H1 (cell line): ENCODE data around the gene TTC38. TPM values are rescaled to one million over a fixed set of nuclear protein-coding genes. Genes with fewer than 3 reads are reported as not detected.

ENCODE experiments used
- CTCF ChIA-PET: fragments of 300-600 bp; sonication (Branson Sonifier 250); formaldehyde crosslinking; loops from one replicate; lab custom pipeline; 2021; ENCODE audit not compliant: partially characterized antibody; lab: Charles Lee
- POLR2A ChIA-PET: fragments of 300-600 bp; sonication (Branson Sonifier 250); formaldehyde crosslinking; loops from one replicate; lab custom pipeline; 2021; ENCODE audit warnings: inconsistent platforms; ENCODE audit not compliant: partially characterized antibody; lab: Charles Lee
- DNase-seq, 2 experiments: peaks; one replicate each; pipeline versions ENCODE4 v3.0.0 to v3.0.0-alpha.2; 2010 to 2022; ENCODE audit warnings: low spot score in 2 of 2, low read depth in 1 of 2, mixed read lengths in 1 of 2
- FAIRE-seq: peaks from 2 replicates; lab custom pipeline; 2011; peaks lifted over from hg19 to GRCh38; lab: Jason Lieb, UNC
- H2AFZ ChIP-seq: 2 replicates; pipeline ENCODE4 v1.8.1; 2012; ENCODE audit warnings: low read length, inconsistent platforms
- H2AK5ac ChIP-seq: 2 replicates; pipeline ENCODE4 v1.6.1; 2013; ENCODE audit warnings: low read depth, low read length
- H2BK120ac ChIP-seq: replicated peaks from 2 replicates; pipeline ENCODE3; 2013; ENCODE audit warnings: low read depth, low read length, inconsistent platforms
- H2BK12ac ChIP-seq: 2 replicates; pipeline ENCODE4 v1.6.1; 2013; ENCODE audit warnings: low read depth, low read length
- H2BK15ac ChIP-seq: 2 replicates; pipeline ENCODE4 v1.6.1; 2013; ENCODE audit warnings: low read length
- H2BK20ac ChIP-seq: 2 replicates; pipeline ENCODE4 v1.6.1; 2013; ENCODE audit warnings: low read length
- H2BK5ac ChIP-seq: 2 replicates; pipeline ENCODE4 v1.6.1; 2013; ENCODE audit warnings: low read depth, low read length
- H3K14ac ChIP-seq: 2 replicates; pipeline ENCODE4 v1.6.1; 2013; ENCODE audit warnings: inconsistent platforms; ENCODE audit not compliant: insufficient read length
- H3K18ac ChIP-seq: 2 replicates; pipeline ENCODE4 v1.6.1; 2013; ENCODE audit warnings: low read length; ENCODE audit errors: extremely low read depth
- H3K23ac ChIP-seq: 2 replicates; pipeline ENCODE4 v1.6.1; 2013; ENCODE audit warnings: inconsistent platforms; ENCODE audit not compliant: insufficient read length
- H3K23me2 ChIP-seq: 2 replicates; pipeline ENCODE4 v1.6.1; 2013; ENCODE audit warnings: low read depth, low read length
- H3K27ac ChIP-seq: 2 replicates; pipeline ENCODE4 v1.6.1; 2011; ENCODE audit warnings: low read depth, low read length, inconsistent platforms
- H3K27me3 ChIP-seq, 4 experiments: replicated peaks in 1 of 4; 1 replicate in 1 of 4; 2 replicates in 3 of 4; pipeline versions ENCODE4 v1.6.1 to v1.8.1; 2011 to 2013; ENCODE audit warnings: low read length in 3 of 4, mild to moderate bottlenecking in 3 of 4, inconsistent platforms in 2 of 4, mixed read lengths in 2 of 4, moderate library complexity in 1 of 4; ENCODE audit not compliant: control insufficient read depth in 3 of 4, insufficient read depth in 3 of 4; ENCODE audit errors: extremely low read depth in 1 of 4
- H3K36me3 ChIP-seq, 4 experiments: 2 replicates each; pipeline versions ENCODE4 v1.6.1 to v1.8.1; 2011 to 2013; ENCODE audit warnings: mild to moderate bottlenecking in 4 of 4, low read length in 3 of 4, moderate library complexity in 2 of 4, control low read depth in 1 of 4, inconsistent platforms in 1 of 4; ENCODE audit not compliant: insufficient read depth in 4 of 4, control insufficient read depth in 2 of 4
- H3K4ac ChIP-seq: replicated peaks from 2 replicates; pipeline ENCODE3; 2013; ENCODE audit warnings: low read length, low read depth, mixed read lengths, inconsistent platforms; ENCODE audit not compliant: insufficient read length
- H3K4me1 ChIP-seq, 4 experiments: replicated peaks in 1 of 4; 1 replicate in 1 of 4; 2 replicates in 3 of 4; pipeline versions ENCODE4 v1.6.1 to v1.8.1; 2011 to 2013; ENCODE audit warnings: low read length in 3 of 4, inconsistent platforms in 2 of 4, mixed read lengths in 1 of 4; ENCODE audit not compliant: insufficient read depth in 4 of 4, control insufficient read depth in 3 of 4
- H3K4me2 ChIP-seq, 2 experiments: 2 replicates each; pipeline versions ENCODE4 v1.6.1 to v1.8.1; 2011 to 2013; ENCODE audit warnings: low read depth in 2 of 2, low read length in 2 of 2, control low read depth in 1 of 2, inconsistent platforms in 1 of 2, mild to moderate bottlenecking in 1 of 2; ENCODE audit not compliant: insufficient read depth in 1 of 2
- H3K4me3 ChIP-seq, 4 experiments: fragments of 200-600, 300-600 bp in 1 of 4; sonication (generic), shearing (Covaris generic), sonication (Bioruptor Twin) in 1 of 4; 2 replicates each; pipeline versions ENCODE4 v1.5.1 to v1.8.1; 2011 to 2016; ENCODE audit warnings: low read length in 4 of 4, low read depth in 3 of 4, control low read depth in 2 of 4, inconsistent platforms in 2 of 4, mild to moderate bottlenecking in 2 of 4, mixed read lengths in 1 of 4, moderate library complexity in 1 of 4; ENCODE audit not compliant: insufficient read depth in 2 of 4; ENCODE audit errors: extremely low read depth in 1 of 4
- H3K56ac ChIP-seq: replicated peaks from 2 replicates; pipeline ENCODE3; 2013; ENCODE audit warnings: low read depth, mild to moderate bottlenecking, mixed read lengths, low read length, inconsistent platforms; ENCODE audit not compliant: insufficient read length
- H3K79me1 ChIP-seq: 2 replicates; pipeline ENCODE4 v1.6.1; 2013; ENCODE audit warnings: low read depth, low read length, control low read depth
- H3K79me2 ChIP-seq, 2 experiments: 2 replicates each; pipeline versions ENCODE4 v1.6.1 to v1.8.1; 2012 to 2013; ENCODE audit warnings: low read length in 2 of 2, mild to moderate bottlenecking in 2 of 2, inconsistent platforms in 1 of 2; ENCODE audit not compliant: insufficient read depth in 2 of 2, control insufficient read depth in 1 of 2
- H3K9ac ChIP-seq, 4 experiments: replicated peaks in 1 of 4; 1 replicate in 1 of 4; 2 replicates in 3 of 4; pipeline versions ENCODE4 v1.6.1 to v1.8.1; 2011 to 2013; ENCODE audit warnings: low read depth in 3 of 4, low read length in 3 of 4, control low read depth in 2 of 4, mild to moderate bottlenecking in 2 of 4, moderate library complexity in 2 of 4, inconsistent platforms in 1 of 4; ENCODE audit errors: extremely low read depth in 1 of 4
- H3K9me3 ChIP-seq, 2 experiments: 2 replicates each; pipeline versions ENCODE4 v1.6.1 to v1.8.1; 2012 to 2013; ENCODE audit warnings: mild to moderate bottlenecking in 2 of 2, moderate library complexity in 2 of 2, control low read depth in 1 of 2, inconsistent platforms in 1 of 2, low read depth in 1 of 2, low read length in 1 of 2, mixed read lengths in 1 of 2; ENCODE audit not compliant: insufficient read depth in 2 of 2
- H4K20me1 ChIP-seq, 2 experiments: replicated peaks in 1 of 2; 2 replicates each; pipeline versions ENCODE3 to v1.8.1; 2011 to 2013; ENCODE audit warnings: inconsistent platforms in 2 of 2, low read length in 2 of 2, mild to moderate bottlenecking in 1 of 2; ENCODE audit not compliant: insufficient read depth in 2 of 2, control insufficient read depth in 1 of 2
- H4K5ac ChIP-seq: 2 replicates; pipeline ENCODE4 v1.6.1; 2013; ENCODE audit warnings: low read length, low read depth, mixed read lengths, inconsistent platforms; ENCODE audit not compliant: insufficient read length
- H4K8ac ChIP-seq: 2 replicates; pipeline ENCODE4 v1.8.0; 2013; ENCODE audit warnings: mild to moderate bottlenecking, moderate library complexity, low read length, inconsistent platforms; ENCODE audit not compliant: insufficient read depth; ENCODE audit errors: extremely low read depth
- H4K91ac ChIP-seq: replicated peaks from 2 replicates; pipeline ENCODE3; 2013; ENCODE audit warnings: low read length, mixed read lengths, inconsistent platforms; ENCODE audit not compliant: insufficient read length
- BACH1 ChIP-seq: IDR thresholded peaks from 2 replicates; pipeline ENCODE4 v1.6.1; 2012; ENCODE audit warnings: low read length, improper control_type of control experiment
- GTF2F1 ChIP-seq: IDR thresholded peaks from 2 replicates; pipeline ENCODE4 v1.6.1; 2012; ENCODE audit warnings: low read depth, low read length, improper control_type of control experiment, borderline replicate concordance
- JUN ChIP-seq: IDR thresholded peaks from 2 replicates; pipeline ENCODE4 v1.6.1; 2011; ENCODE audit warnings: low read depth, mild to moderate bottlenecking, improper control_type of control experiment, low read length
- JUND ChIP-seq: IDR thresholded peaks from 2 replicates; pipeline ENCODE4 v1.6.1; 2011; ENCODE audit warnings: mild to moderate bottlenecking, improper control_type of control experiment, low read length
- MAFK ChIP-seq: IDR thresholded peaks from 2 replicates; pipeline ENCODE4 v1.6.1; 2012; ENCODE audit warnings: low read depth, mild to moderate bottlenecking, improper control_type of control experiment, low read length
- RBBP5 ChIP-seq: IDR thresholded peaks from 2 replicates; pipeline ENCODE4 v1.7.1; 2012; ENCODE audit warnings: low read depth, mild to moderate bottlenecking, inconsistent platforms, low read length, moderate library complexity, borderline replicate concordance
- SAP30 ChIP-seq: fragments of 300-600 bp; sonication (generic); IDR thresholded peaks from 2 replicates; pipeline ENCODE4 v1.7.1; 2012; ENCODE audit warnings: low read length, moderate library complexity, mild to moderate bottlenecking, inconsistent platforms; ENCODE audit not compliant: insufficient read depth, insufficient replicate concordance
- SP4 ChIP-seq: IDR thresholded peaks from 2 replicates; pipeline ENCODE4 v1.6.1; 2012; ENCODE audit warnings: low read length, inconsistent platforms
- WGBS, 2 experiments: shearing (Covaris generic) in 1 of 2; methylation state at CpG; one replicate each; pipeline versions ENCODE4 v1.1.6 to v1.1.7; 2013 to 2015; ENCODE audit warnings: low lambda C conversion rate in 2 of 2, mixed read lengths in 2 of 2, inconsistent platforms in 1 of 2, low coverage in 1 of 2, missing lambda C conversion rate in 1 of 2; ENCODE audit not compliant: insufficient replicate concordance in 2 of 2, insufficient coverage in 1 of 2, insufficient read length in 1 of 2; ENCODE audit errors: extremely low coverage in 1 of 2, missing lambda C conversion rate in 1 of 2; 5-methylcytosine and 5-hydroxymethylcytosine counted together
- polyA plus RNA-seq, 7 experiments: library from polyadenylated mRNA; depleted of rRNA in 3 of 7; stranded (reverse) in 5 of 7; unstranded in 2 of 7; fragments of >200 nt in 5 of 7; fragments of 200-250 nt in 2 of 7; gene quantifications; 1 replicate in 5 of 7; 2 replicates in 1 of 7; 4 replicates in 1 of 7; pipeline versions ENCODE4 v1.2.1 to v1.2.3, GENCODE V29; 2011 to 2013; ENCODE audit warnings: missing spikeins in 2 of 7, mixed read lengths in 2 of 7
- total RNA-seq: library from RNA; stranded (reverse); fragmentation: NEBNext Ultra II Directional; extraction: Animal tissue kit (Norgen Biotek cat#: 25700); gene quantifications from 2 replicates; pipeline ENCODE4 v1.2.1, GENCODE V29; 2021

The TTC38 gene
- total and polyA plus RNA-seq, 2 of the 8 experiments (the other 6 are each of a cell fraction or from before 2014, with no cell fraction given) = 25.3 to 34.8 TPM

DNA sequence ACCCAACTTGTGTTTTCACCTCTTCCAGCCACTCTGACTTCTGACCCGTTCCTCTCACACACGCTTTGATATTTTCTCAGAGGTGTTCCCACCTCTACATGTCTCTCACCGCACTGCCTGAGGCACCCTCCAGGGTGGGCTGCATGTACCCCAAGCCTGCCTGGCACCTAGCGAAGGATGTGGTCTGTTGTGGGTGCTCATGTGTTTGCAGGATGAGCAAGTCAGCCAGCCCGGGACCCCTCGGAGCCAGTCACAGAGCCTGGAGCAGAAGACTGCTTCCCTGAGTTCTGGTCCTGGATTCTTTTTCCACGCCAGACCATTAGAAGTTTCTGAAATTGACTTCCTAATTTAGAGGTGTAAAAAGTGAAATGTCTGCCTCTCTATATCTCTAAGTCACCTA lies 32.7 kb downstream of the TTC38 start:
- peaks cover 8 to 27% (median 17%) of the 10 kb centered on the region in 4 experiments; a peak in 7 of 8 replicates for H3K36me3 ChIP-seq
- H3K9ac ChIP-seq = no peak overlapping the region
- no peak overlapping the region for H2BK15ac ChIP-seq
- peaks cover 14% of the 10 kb centered on the region for H3K23me2 ChIP-seq
- no peak overlapping the region for H3K56ac ChIP-seq
- POLR2A ChIA-PET = no interaction called here
- peaks cover 4 to 6% of the 10 kb centered on the region in 2 experiments for H4K20me1 ChIP-seq
- H3K4me2 ChIP-seq = no peak overlapping the region
- H3K18ac ChIP-seq = no peak overlapping the region
- 97% methylated on average over 7 of the region's 7 CpGs; no CpG with 5 or more reads in 1 of the 2 experiments for WGBS, 2 experiments
- H3K23ac ChIP-seq = no peak overlapping the region
- no peaks in the 10 kb centered on the region for H3K9me3 ChIP-seq
- no peak overlapping the region for H2BK12ac ChIP-seq
- H3K4me1 ChIP-seq = peaks cover 4 to 9% (median 5%) of the 10 kb centered on the region in 4 experiments; a peak in 4 of 7 replicates
- H3K27me3 ChIP-seq = no peaks in the 10 kb centered on the region
- no peak overlapping the region for H2AFZ ChIP-seq
- FAIRE-seq (no peak), DNase-seq (no peak)
- H3K4me3 ChIP-seq = no peak overlapping the region
- peaks cover 3 to 24% of the 10 kb centered on the region in 2 experiments; a peak in 3 of 4 replicates for H3K79me2 ChIP-seq
- H3K27ac ChIP-seq = no peak overlapping the region
- H4K5ac ChIP-seq = no peak overlapping the region
- no peak overlapping the region for H2BK20ac ChIP-seq
- H2AK5ac ChIP-seq = no peak overlapping the region
- no peak overlapping the region for H3K4ac ChIP-seq
- H4K91ac ChIP-seq = no peak overlapping the region
- H4K8ac ChIP-seq = no peak overlapping the region
- CTCF ChIA-PET = interaction anchor here (0.6 to 0.7 kb wide), 3 partner anchors 54 to 1636 kb away, joined by 3 read pairs; no protein-coding TSS in a partner anchor
- no peak overlapping the region for H2BK120ac ChIP-seq
- no peak overlapping the region for H3K14ac ChIP-seq
- TF ChIP-seq BACH1 (no peak), SP4 (no peak), JUND (no peak), GTF2F1 (no peak), JUN (no peak), SAP30 (no peak), RBBP5 (no peak), MAFK (no peak)
- H3K79me1 ChIP-seq = peaks cover 6% of the 10 kb centered on the region
- H2BK5ac ChIP-seq = no peak overlapping the region
